H1 (cell line): ENCODE results near the gene NRTN. TPM values are rescaled to one million over a fixed set of nuclear protein-coding genes. Genes with fewer than 3 reads are reported as not detected.

ENCODE experiments used
- BACH1 ChIP-seq: IDR thresholded peaks from 2 replicates; pipeline ENCODE4 v1.6.1; 2012; ENCODE audit warnings: low read length, improper control_type of control experiment
- BCL11A ChIP-seq, 2 experiments: IDR thresholded peaks; one replicate each; pipeline ENCODE4 v1.6.1; 2011; ENCODE audit warnings: low read depth in 2 of 2, low read length in 2 of 2, mild to moderate bottlenecking in 2 of 2
- HDAC2 ChIP-seq, 2 experiments: fragments of 300-600 bp in 1 of 2; sonication (generic) in 1 of 2; IDR thresholded peaks; 2 replicates each; pipeline ENCODE4 v1.6.1; 2011 to 2012; ENCODE audit warnings: low read depth in 2 of 2, low read length in 2 of 2, mild to moderate bottlenecking in 2 of 2, moderate library complexity in 2 of 2, borderline replicate concordance in 1 of 2, inconsistent platforms in 1 of 2
- JUND ChIP-seq: IDR thresholded peaks from 2 replicates; pipeline ENCODE4 v1.6.1; 2011; ENCODE audit warnings: mild to moderate bottlenecking, improper control_type of control experiment, low read length
- POLR2A ChIP-seq, 2 experiments: IDR thresholded peaks; 1 replicate in 1 of 2; 2 replicates in 1 of 2; pipeline ENCODE4 v1.6.1; 2011; ENCODE audit warnings: low read depth in 2 of 2, low read length in 2 of 2, mild to moderate bottlenecking in 2 of 2; ENCODE audit errors: control extremely low read depth in 1 of 2
- POLR2AphosphoS5 ChIP-seq: IDR thresholded peaks from 2 replicates; pipeline ENCODE4 v1.6.1; 2011; ENCODE audit warnings: low read depth, low read length
- RFX5 ChIP-seq: IDR thresholded peaks from 2 replicates; pipeline ENCODE4 v1.6.1; 2011; ENCODE audit warnings: low read depth, low read length, improper control_type of control experiment, borderline replicate concordance
- RNF2 ChIP-seq: fragments of 200-900, 300-1000 bp; sonication (generic); IDR thresholded peaks from 2 replicates; pipeline ENCODE4 v1.7.1; 2016; ENCODE audit warnings: borderline replicate concordance, low read depth, mild to moderate bottlenecking, antibody characterized with exemption, low read length; ENCODE audit not compliant: poor library complexity, severe bottlenecking; ENCODE audit errors: missing control alignments
- SAP30 ChIP-seq: fragments of 300-600 bp; sonication (generic); IDR thresholded peaks from 2 replicates; pipeline ENCODE4 v1.7.1; 2012; ENCODE audit warnings: low read length, moderate library complexity, mild to moderate bottlenecking, inconsistent platforms; ENCODE audit not compliant: insufficient read depth, insufficient replicate concordance
- SIN3A ChIP-seq, 2 experiments: IDR thresholded peaks in 1 of 2; conservative IDR thresholded peaks in 1 of 2; 2 replicates each; pipeline ENCODE4 v1.6.1; 2011 to 2012; ENCODE audit warnings: low read length in 2 of 2, improper control_type of control experiment in 1 of 2, low read depth in 1 of 2, mild to moderate bottlenecking in 1 of 2
- SIX5 ChIP-seq: IDR thresholded peaks from 2 replicates; pipeline ENCODE4 v1.6.1; 2011; ENCODE audit warnings: mild to moderate bottlenecking, low read depth, low read length
- SP2 ChIP-seq: IDR thresholded peaks from 2 replicates; pipeline ENCODE4 v1.6.1; 2012; ENCODE audit warnings: mild to moderate bottlenecking, low read length, inconsistent platforms
- SP4 ChIP-seq: IDR thresholded peaks from 2 replicates; pipeline ENCODE4 v1.6.1; 2012; ENCODE audit warnings: low read length, inconsistent platforms
- SRF ChIP-seq: IDR thresholded peaks from 2 replicates; pipeline ENCODE4 v1.6.1; 2011; ENCODE audit warnings: mild to moderate bottlenecking, low read depth, low read length, moderate library complexity
- TAF7 ChIP-seq: optimal IDR thresholded peaks from 2 replicates; pipeline ENCODE3; 2011; ENCODE audit warnings: low read depth, mild to moderate bottlenecking, inconsistent platforms, low read length, moderate library complexity, borderline replicate concordance
- TBP ChIP-seq: IDR thresholded peaks from 2 replicates; pipeline ENCODE4 v1.6.1; 2011; ENCODE audit warnings: low read depth, low read length, improper control_type of control experiment
- TEAD4 ChIP-seq: IDR thresholded peaks from 2 replicates; pipeline ENCODE4 v1.6.1; 2012; ENCODE audit warnings: low read depth, low read length, inconsistent platforms, mixed read lengths
- ZNF274 ChIP-seq: IDR thresholded peaks from 2 replicates; pipeline ENCODE4 v1.7.0; 2012; ENCODE audit warnings: low read length, borderline replicate concordance; ENCODE audit errors: extremely low read depth
- polyA plus RNA-seq, 7 experiments: library from polyadenylated mRNA; depleted of rRNA in 3 of 7; stranded (reverse) in 5 of 7; unstranded in 2 of 7; fragments of >200 nt in 5 of 7; fragments of 200-250 nt in 2 of 7; gene quantifications; 1 replicate in 5 of 7; 2 replicates in 1 of 7; 4 replicates in 1 of 7; pipeline versions ENCODE4 v1.2.1 to v1.2.3, GENCODE V29; 2011 to 2013; ENCODE audit warnings: missing spikeins in 2 of 7, mixed read lengths in 2 of 7
- total RNA-seq: library from RNA; stranded (reverse); fragmentation: NEBNext Ultra II Directional; extraction: Animal tissue kit (Norgen Biotek cat#: 25700); gene quantifications from 2 replicates; pipeline ENCODE4 v1.2.1, GENCODE V29; 2021
- TF ChIP-seq, protein P1 (sequence below): IDR thresholded peaks from 2 replicates; pipeline ENCODE4 v1.6.1; 2011; ENCODE audit warnings: low read depth, mild to moderate bottlenecking, low read length; ENCODE audit not compliant: insufficient read depth
- TF ChIP-seq, protein P2 (sequence below): IDR thresholded peaks from 2 replicates; pipeline ENCODE4 v1.6.1; 2012; ENCODE audit warnings: low read length, inconsistent platforms

Gene NRTN
- total and polyA plus RNA-seq, 2 of the 8 experiments (the other 6 are each of a cell fraction or from before 2014, with no cell fraction given): 3.9 to 5.3 TPM

DNA sequence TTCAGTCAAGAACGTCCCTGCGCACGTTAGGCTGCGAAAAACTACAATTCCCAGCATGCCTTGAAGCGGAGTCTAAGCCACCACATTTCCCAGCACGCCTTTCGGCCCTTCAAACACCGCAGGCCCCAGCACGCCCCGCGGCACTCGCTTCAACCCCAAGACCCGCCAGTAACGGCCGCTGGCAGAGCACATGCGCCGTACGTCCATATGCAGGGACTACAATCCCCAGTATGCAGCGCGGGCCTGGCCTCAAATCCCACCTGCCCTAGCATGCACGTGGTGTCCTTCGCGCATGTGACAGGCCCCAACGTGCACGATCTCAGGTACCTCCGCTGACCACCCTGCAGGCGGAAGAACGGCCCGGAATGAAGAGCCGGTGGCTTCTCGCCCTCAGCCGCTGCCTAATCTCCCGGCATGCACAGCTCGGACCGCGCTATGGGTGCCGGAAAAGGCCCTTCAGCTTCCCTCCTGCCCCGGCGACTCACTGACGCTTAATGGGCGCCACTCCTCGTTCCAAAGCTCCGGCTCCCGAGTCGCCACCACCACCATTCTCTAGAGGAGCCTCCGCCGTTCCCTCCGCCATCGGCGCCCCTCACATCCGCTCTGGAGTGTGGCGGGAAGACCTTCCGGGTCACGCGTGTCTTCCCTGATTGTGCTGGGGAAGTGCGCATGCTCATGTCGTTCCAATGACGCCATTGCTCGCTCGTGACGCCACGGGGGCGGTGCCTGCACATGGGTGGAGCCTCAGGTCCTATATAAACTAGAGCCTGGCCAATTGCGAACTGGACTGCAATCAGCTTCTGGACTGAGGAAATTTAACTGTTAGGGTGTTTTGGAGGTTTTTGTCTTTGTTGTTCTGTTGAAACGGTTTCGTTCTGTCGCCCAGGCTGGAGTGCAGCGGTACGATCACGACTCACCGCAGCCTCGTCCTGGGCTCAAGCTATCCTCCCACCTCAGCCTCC, 14.0 kb upstream of the NRTN start, which contains the start of gene DUS3L (continued):
- TF ChIP-seq TBP: peak; percentile 82
- TF ChIP-seq RNF2: no peak
- peak; percentile 89 for TF ChIP-seq POLR2AphosphoS5
- no peak for TF ChIP-seq JUND
- TF ChIP-seq, protein P1, sequence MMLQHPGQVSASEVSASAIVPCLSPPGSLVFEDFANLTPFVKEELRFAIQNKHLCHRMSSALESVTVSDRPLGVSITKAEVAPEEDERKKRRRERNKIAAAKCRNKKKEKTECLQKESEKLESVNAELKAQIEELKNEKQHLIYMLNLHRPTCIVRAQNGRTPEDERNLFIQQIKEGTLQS: peak; percentile 89
- TF ChIP-seq SP2: no peak
- TF ChIP-seq SP4: peak; percentile 86; the same call in 1 of the 2 replicates
- peak; percentile 15 for TF ChIP-seq TAF7
- peak in 1 of 2 experiments; percentile 87; a peak in 2 of 3 replicates for TF ChIP-seq POLR2A (IDR thresholded peaks at IDR 0.05; ENCODE audit: control extremely low read depth in 1 of 2, low read depth in 2 of 2, low read length in 2 of 2)
- peak; percentile 90 to 99; a peak in 3 of 4 replicates for TF ChIP-seq SIN3A (conservative IDR thresholded peaks at IDR 0.05 in 1 of 2, IDR thresholded peaks at IDR 0.05 in 1 of 2; ENCODE audit: low read depth in 1 of 2, low read length in 2 of 2)
- peak; percentile 31; the same call in 1 of the 2 replicates for TF ChIP-seq TEAD4
- peak; percentile 98 for TF ChIP-seq SAP30
- TF ChIP-seq, protein P2, sequence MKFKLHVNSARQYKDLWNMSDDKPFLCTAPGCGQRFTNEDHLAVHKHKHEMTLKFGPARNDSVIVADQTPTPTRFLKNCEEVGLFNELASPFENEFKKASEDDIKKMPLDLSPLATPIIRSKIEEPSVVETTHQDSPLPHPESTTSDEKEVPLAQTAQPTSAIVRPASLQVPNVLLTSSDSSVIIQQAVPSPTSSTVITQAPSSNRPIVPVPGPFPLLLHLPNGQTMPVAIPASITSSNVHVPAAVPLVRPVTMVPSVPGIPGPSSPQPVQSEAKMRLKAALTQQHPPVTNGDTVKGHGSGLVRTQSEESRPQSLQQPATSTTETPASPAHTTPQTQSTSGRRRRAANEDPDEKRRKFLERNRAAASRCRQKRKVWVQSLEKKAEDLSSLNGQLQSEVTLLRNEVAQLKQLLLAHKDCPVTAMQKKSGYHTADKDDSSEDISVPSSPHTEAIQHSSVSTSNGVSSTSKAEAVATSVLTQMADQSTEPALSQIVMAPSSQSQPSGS: peak; percentile 78
- TF ChIP-seq ZNF274: no peak
- TF ChIP-seq BACH1: 0 out of 2 replicates have a peak, but pooled peaks have one; percentile 19
- no peak for TF ChIP-seq SRF
- peak; percentile 88 for TF ChIP-seq SIX5
- TF ChIP-seq RFX5: no peak
- TF ChIP-seq BCL11A (IDR thresholded peaks at IDR 0.05; ENCODE audit: low read depth in 2 of 2, low read length in 2 of 2): no peak
- TF ChIP-seq HDAC2 (IDR thresholded peaks at IDR 0.05; ENCODE audit: borderline replicate concordance in 1 of 2, low read depth in 2 of 2, low read length in 2 of 2): peak; percentile 57 to 96; a peak in 3 of 4 replicates
